DND-41 (cell line): ENCODE results near the gene METTL25.

Experiments used
- CTCF ChIP-seq: IDR thresholded peaks from 2 replicates; pipeline ENCODE4 v1.5.1; 2012; ENCODE audit warnings: borderline replicate concordance, low read length, moderate library complexity, mild to moderate bottlenecking; ENCODE audit not compliant: poor library complexity, severe bottlenecking; ENCODE audit errors: extremely low read depth
- EZH2 ChIP-seq: IDR thresholded peaks from 3 replicates; pipeline ENCODE4 v1.6.1; 2012; ENCODE audit warnings: borderline replicate concordance, low read depth, mild to moderate bottlenecking, moderate library complexity, low read length, inconsistent platforms; ENCODE audit not compliant: severe bottlenecking

DNA sequence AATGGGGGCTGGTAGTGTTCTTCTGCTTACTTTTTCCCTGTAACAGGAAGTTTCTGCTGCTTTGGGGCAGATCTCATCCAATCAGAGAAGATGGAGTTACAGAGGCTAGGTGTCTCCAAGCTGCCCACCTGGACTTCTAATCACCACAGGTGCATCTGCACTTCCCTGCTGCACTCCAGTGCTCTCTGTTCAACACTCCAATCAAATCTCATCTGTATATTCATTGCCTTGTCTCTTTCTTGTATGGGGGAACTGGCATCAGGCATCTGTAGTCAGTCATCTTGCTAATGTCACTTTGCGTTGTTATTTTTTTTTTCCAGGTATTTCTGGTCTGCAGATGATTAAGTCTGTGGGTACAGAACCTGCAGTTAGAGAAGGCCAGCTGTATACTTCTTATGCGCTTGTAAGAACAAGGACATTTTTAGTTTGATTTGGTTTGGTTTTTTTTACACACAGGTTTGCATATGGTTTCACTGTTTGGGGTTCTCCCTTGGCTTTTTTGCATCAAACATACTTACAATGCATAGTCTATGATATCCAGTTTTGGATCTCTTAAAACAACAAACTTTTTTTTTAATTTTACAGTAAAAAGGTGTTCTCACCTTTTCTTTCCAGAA lies 116.0 kb downstream of the METTL25 start:
- no peak for TF ChIP-seq CTCF
- TF ChIP-seq EZH2, result no peak
